MM.1S (cell line): ENCODE data around the gene LIMS2.

Experiments
- EZH2 ChIP-seq: fragments of 300-600 bp; sonication (generic); optimal IDR thresholded peaks from 2 replicates; pipeline ENCODE3; 2017; ENCODE audit warnings: low read depth, mild to moderate bottlenecking, antibody characterized with exemption, low read length, mixed read lengths
- EZH2phosphoT487 ChIP-seq: fragments of 300-600 bp; sonication (generic); IDR thresholded peaks from 2 replicates; pipeline ENCODE4 v1.6.1; 2018; ENCODE audit warnings: antibody characterized with exemption, low read length
- TF ChIP-seq, protein P1 (sequence below): fragments of 300-600 bp; sonication (generic); IDR thresholded peaks from 2 replicates; pipeline ENCODE4 v1.5.1; 2016; ENCODE audit warnings: antibody characterized with exemption, low read length, mixed read lengths

- TF ChIP-seq, protein P1, sequence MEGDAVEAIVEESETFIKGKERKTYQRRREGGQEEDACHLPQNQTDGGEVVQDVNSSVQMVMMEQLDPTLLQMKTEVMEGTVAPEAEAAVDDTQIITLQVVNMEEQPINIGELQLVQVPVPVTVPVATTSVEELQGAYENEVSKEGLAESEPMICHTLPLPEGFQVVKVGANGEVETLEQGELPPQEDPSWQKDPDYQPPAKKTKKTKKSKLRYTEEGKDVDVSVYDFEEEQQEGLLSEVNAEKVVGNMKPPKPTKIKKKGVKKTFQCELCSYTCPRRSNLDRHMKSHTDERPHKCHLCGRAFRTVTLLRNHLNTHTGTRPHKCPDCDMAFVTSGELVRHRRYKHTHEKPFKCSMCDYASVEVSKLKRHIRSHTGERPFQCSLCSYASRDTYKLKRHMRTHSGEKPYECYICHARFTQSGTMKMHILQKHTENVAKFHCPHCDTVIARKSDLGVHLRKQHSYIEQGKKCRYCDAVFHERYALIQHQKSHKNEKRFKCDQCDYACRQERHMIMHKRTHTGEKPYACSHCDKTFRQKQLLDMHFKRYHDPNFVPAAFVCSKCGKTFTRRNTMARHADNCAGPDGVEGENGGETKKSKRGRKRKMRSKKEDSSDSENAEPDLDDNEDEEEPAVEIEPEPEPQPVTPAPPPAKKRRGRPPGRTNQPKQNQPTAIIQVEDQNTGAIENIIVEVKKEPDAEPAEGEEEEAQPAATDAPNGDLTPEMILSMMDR: no peak
- TF ChIP-seq EZH2 (no peak), EZH2phosphoT487 (no peak)
These were observed 6.0 kb upstream of the LIMS2 start for GRCh38 chr2:127681288-127681804.
